IPS-18a (cell line): ENCODE data around the gene DMD.

ENCODE experiments used
- H3K27ac ChIP-seq: one replicate; pipeline ENCODE4 v1.5.1; 2013; ENCODE audit warnings: low read length
- H3K27me3 ChIP-seq: one replicate; pipeline ENCODE4 v1.6.1; 2013; ENCODE audit warnings: mild to moderate bottlenecking, low read length; ENCODE audit not compliant: control insufficient read depth, insufficient read depth
- H3K36me3 ChIP-seq: one replicate; pipeline ENCODE4 v1.6.1; 2013; ENCODE audit warnings: low read depth, low read length; ENCODE audit not compliant: control insufficient read depth
- H3K4me1 ChIP-seq: one replicate; pipeline ENCODE4 v1.6.1; 2013; ENCODE audit warnings: low read depth, low read length; ENCODE audit not compliant: control insufficient read depth
- H3K4me3 ChIP-seq: one replicate; pipeline ENCODE4 v1.5.1; 2013; ENCODE audit warnings: low read length
- H3K9ac ChIP-seq: one replicate; pipeline ENCODE4 v1.6.1; 2013; ENCODE audit warnings: mild to moderate bottlenecking, low read length, moderate library complexity
- H3K9me3 ChIP-seq: one replicate; pipeline ENCODE4 v1.6.1; 2013; ENCODE audit warnings: low read depth, low read length; ENCODE audit not compliant: control insufficient read depth

DMD gene

DNA sequence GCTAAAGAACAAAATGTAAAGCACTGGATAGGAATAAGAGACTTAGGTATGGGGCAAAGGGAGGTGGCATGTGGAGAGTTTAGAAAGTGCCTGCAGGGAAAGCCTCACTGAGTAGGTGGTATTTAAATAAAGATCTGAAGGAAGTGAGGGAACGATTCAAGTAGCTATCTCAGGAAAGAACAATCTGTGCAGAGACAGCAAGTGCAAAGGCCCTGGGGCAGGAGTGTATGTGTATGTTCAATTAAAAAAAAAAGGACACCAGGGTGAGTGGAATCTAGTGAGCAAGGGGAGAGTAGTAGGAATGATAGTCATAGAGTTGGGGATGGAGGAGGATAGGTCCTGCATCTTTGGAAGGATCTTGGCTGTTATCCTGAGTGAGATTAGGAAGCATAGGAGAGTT lies 1359.6 kb downstream of the DMD start:
- H3K4me1 ChIP-seq: no peaks in the 10 kb centered on the region
- H3K4me3 ChIP-seq: no peak overlapping the region
- no peak overlapping the region for H3K27ac ChIP-seq
- no peaks in the 10 kb centered on the region for H3K27me3 ChIP-seq
- H3K36me3 ChIP-seq: no peaks in the 10 kb centered on the region
- H3K9ac ChIP-seq: no peak overlapping the region
- H3K9me3 ChIP-seq: peaks cover 28% of the 10 kb centered on the region

DNA sequence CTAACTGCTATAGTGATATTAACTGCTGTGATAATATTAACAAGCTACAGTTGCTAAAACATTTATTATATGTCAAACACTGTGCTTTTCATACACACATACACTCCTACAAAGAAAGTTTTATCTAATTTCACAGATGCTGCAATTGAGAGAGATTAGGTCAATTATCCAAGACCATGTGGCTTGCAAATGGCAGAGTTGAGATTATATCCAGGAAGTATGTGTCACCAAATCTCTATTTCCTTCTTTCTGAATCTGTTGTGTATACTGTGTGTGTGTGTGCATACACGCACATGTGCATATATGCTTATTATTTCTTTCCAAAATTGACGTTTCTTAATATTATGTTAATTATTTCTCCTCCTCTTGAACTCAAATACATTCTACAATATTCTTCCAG lies 1363.6 kb downstream of the DMD start:
- Histone ChIP-seq H3K9me3 (peaks cover 14% of the 10 kb centered on the region), H3K27me3 (no peaks in the 10 kb centered on the region), H3K27ac (no peak overlapping the region), H3K36me3 (no peaks in the 10 kb centered on the region), H3K4me1 (no peaks in the 10 kb centered on the region), H3K9ac (no peak overlapping the region), H3K4me3 (no peak overlapping the region)

DNA sequence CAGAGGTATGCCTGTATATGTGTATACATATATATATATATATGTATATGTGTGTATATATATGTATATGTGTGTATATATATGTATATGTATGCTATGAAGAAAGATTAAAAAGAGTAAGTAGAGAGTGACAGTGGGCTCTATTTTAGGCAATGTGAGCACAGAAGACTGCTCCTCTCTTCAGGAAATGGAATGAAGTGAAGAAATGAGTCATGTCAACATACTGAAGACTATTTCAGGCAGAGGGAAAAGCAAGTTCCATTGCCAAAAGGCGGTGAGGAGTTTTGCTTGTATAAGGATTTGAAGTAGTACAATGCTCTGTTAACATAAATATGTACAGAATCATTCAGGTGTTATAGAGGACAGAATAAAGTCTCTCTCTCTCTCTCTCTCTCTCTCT lies 1366.3 kb downstream of the DMD start:
- Histone ChIP-seq H3K4me1 (no peaks in the 10 kb centered on the region), H3K9me3 (peaks cover 9% of the 10 kb centered on the region), H3K4me3 (no peak overlapping the region), H3K27ac (no peak overlapping the region), H3K36me3 (no peaks in the 10 kb centered on the region), H3K27me3 (no peaks in the 10 kb centered on the region), H3K9ac (no peak overlapping the region)

DNA sequence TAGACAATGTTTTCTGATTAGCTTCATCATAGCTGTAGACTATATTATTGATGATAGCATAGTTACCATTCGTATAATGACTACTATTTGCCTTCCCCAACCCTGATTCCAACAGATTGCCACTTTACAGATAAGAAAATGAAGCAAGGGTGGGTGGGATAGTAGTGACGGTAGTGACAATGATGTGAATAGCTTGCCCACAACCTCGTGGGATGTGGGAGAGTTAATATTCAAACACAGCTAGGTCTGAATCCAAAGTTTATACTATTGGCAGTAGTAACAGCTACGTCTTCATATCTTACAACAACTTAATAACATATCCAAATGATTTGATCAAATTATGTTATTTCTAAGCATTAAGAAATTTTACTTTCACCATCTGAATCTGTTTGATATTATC lies 1372.7 kb downstream of the DMD start:
- peaks cover 22% of the 10 kb centered on the region for H3K9me3 ChIP-seq
- no peak overlapping the region for H3K4me3 ChIP-seq
- no peak overlapping the region for H3K9ac ChIP-seq
- H3K36me3 ChIP-seq: no peaks in the 10 kb centered on the region
- no peaks in the 10 kb centered on the region for H3K4me1 ChIP-seq
- H3K27me3 ChIP-seq: no peaks in the 10 kb centered on the region
- no peak overlapping the region for H3K27ac ChIP-seq

DNA sequence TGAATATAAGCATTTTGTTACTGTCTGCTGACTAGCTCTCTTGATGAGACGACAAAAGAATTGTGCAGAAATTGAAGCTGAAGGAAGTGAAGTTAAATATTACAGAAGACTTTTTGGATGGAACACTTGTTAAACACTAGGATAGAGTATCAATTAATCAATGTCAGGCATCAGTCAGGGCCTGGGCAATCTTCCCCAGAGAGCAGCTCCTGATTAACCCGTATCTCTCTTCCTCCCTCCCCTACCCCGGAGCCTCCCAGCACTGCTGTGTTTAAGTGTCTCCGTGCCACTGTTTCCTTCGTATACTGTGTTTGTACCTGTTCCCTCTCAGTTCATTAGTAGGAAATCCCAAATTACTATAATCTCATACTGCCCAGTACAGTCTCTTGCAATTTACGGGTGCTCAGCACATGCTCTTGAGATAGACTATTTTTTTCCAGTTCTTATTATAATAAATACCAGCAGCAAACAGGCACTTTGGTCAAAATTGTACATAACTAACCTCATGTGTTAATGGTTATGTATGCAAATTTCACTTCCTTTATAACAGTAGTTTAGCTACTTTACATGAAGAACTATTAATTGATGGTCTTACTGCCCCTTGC lies 1373.8 kb downstream of the DMD start:
- no peak overlapping the region for H3K9ac ChIP-seq
- H3K36me3 ChIP-seq: no peaks in the 10 kb centered on the region
- H3K27me3 ChIP-seq: no peaks in the 10 kb centered on the region
- H3K4me3 ChIP-seq: no peak overlapping the region
- peaks cover 20% of the 10 kb centered on the region for H3K9me3 ChIP-seq
- H3K4me1 ChIP-seq: no peaks in the 10 kb centered on the region
- no peak overlapping the region for H3K27ac ChIP-seq

DNA sequence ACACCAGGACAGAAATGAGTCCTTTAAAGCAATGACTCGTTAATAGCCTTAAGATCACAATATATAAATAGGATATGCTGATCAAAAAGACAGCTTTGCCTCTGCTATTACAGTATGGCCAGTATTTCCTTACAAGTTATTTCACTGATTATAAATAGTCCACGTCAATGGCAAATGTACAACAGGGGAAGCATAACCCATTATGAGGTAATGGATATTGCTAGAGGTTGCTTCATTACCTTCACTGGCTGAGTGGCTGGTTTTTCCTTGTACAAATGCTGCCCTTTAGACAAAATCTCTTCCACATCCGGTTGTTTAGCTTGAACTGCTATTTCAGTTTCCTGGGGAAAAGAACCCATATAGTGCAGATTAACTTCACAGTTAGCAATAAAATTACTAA lies 1374.9 kb downstream of the DMD start:
- Histone ChIP-seq H3K4me1 (no peaks in the 10 kb centered on the region), H3K4me3 (no peak overlapping the region), H3K36me3 (no peaks in the 10 kb centered on the region), H3K27ac (no peak overlapping the region), H3K9me3 (peaks cover 22% of the 10 kb centered on the region), H3K27me3 (no peaks in the 10 kb centered on the region), H3K9ac (no peak overlapping the region)

DNA sequence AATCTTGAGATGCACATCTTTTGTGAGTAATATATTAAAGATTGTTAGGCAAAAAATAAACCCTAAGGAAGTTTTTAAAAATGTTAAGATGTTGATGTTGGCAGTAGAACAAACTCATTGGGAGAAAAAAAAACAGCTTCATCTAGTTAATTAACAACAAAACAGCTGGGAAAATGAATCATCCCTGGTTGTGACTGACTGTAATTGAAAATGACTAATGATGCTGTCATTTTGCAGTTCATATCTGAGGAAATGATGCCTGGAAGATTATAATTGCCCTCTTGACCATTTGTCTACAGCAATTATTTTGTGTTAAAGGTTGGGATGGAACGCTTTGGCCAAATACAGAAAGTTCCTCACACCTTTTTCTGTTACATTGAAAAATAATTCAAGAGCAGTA lies 1379.1 kb downstream of the DMD start:
- H3K36me3 ChIP-seq: no peaks in the 10 kb centered on the region
- H3K9ac ChIP-seq: no peak overlapping the region
- no peak overlapping the region for H3K27ac ChIP-seq
- H3K4me3 ChIP-seq: no peak overlapping the region
- H3K9me3 ChIP-seq: peaks cover 25% of the 10 kb centered on the region
- no peaks in the 10 kb centered on the region for H3K27me3 ChIP-seq
- H3K4me1 ChIP-seq: no peaks in the 10 kb centered on the region

DNA sequence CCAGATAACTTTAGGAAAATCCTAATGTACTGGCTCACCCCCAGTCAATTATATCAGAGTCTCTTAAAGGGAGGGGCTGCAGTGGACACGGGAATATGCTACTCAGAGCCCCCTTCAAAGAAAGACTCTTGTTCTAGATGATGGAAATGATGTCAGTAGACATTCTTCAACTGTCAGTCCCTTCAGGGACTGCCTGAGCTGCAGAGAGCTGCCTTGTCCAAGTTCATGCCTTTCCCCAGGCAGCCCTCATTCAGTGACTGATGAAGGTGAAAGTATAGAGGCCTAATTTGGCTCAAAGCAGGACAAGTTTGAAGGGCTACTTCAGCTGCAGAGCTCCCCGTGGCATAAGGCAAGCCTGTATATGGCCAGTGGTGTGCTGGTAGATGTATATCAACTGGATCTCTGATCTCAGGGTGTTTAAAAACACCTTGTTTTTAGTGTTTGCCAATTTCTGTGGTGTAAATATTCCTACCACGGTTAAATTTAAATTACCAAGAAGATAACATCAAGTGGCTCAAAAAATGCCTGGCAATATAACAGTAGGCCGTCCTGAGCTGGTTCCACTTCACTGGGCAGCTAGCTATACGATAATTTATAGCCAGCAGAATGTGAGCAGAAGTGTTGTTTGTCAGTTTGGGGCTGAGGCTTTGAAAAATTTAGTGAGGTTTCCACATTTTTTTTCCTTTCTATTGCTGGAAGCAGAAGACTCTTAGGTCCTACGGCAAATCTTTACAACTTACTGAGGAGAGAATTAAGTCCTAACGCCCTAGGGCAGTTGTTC lies 1390.7 kb downstream of the DMD start:
- no peaks in the 10 kb centered on the region for H3K4me1 ChIP-seq
- no peaks in the 10 kb centered on the region for H3K36me3 ChIP-seq
- no peaks in the 10 kb centered on the region for H3K27me3 ChIP-seq
- peaks cover 13% of the 10 kb centered on the region for H3K9me3 ChIP-seq
- H3K9ac ChIP-seq: no peak overlapping the region
- H3K27ac ChIP-seq: no peak overlapping the region
- no peak overlapping the region for H3K4me3 ChIP-seq

DNA sequence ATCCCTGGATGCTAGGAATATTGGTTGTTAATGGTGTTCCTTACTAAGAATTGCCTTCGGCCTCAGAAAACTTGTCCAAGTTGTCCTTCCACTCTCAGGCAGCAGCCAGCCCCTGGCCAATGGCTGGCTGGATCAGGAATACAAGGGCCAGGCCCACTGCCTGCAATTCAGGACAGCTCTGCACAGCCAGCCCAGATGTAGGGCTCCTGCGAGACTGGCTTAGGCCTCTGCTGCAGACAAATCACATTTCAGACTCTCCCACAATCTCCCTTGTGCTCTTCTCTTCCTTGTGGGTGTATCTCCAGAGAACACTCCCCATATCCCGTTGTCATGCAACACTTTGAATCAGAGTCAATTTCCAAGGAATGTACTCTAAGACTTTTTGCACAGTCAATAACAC lies 1391.9 kb downstream of the DMD start:
- H3K27me3 ChIP-seq: no peaks in the 10 kb centered on the region
- no peaks in the 10 kb centered on the region for H3K4me1 ChIP-seq
- H3K9me3 ChIP-seq: peaks cover 13% of the 10 kb centered on the region
- H3K27ac ChIP-seq: no peak overlapping the region
- H3K36me3 ChIP-seq: no peaks in the 10 kb centered on the region
- H3K9ac ChIP-seq: no peak overlapping the region
- no peak overlapping the region for H3K4me3 ChIP-seq

DNA sequence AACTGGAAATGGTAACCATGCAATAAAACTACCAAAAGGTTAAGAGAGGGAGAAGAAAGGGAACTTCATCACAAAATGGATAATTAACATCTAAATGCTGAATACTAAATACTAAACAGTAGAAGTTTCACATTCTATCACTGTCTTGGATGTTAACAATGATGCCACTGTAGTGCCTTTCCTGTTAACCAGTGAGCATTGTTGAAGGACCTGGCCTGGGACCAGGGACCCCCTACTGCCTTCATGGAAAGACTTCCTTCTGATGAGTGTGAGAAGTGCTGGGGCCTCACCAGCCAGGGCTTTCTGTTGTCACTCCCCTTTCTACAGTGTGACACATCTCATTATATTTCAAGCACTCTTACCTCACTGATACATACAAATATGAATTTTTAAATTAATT lies 1400.2 kb downstream of the DMD start:
- Histone ChIP-seq H3K27me3 (no peaks in the 10 kb centered on the region), H3K27ac (no peak overlapping the region), H3K9me3 (peaks cover 24% of the 10 kb centered on the region), H3K9ac (no peak overlapping the region), H3K36me3 (no peaks in the 10 kb centered on the region), H3K4me1 (no peaks in the 10 kb centered on the region), H3K4me3 (no peak overlapping the region)

DNA sequence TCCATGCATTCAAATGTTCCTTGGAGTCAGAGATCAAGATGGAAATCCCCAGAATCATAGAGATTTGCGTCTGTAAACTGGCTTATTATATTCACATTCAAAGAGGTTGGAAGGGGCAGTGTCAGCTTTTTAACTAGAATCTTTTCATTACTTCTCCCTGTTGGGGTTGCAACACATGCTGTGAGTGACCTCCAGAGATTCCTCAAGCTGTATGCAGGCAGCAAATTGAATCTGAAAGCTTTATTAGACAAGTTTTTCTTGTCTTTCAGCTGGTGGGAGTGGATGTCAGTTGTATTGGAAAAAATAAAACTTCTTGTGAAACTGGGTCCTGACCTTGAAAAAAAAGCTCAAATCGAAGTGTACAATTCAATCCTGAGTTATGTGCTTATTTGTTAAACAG lies 1403.0 kb downstream of the DMD start:
- Histone ChIP-seq H3K36me3 (no peaks in the 10 kb centered on the region), H3K4me1 (no peaks in the 10 kb centered on the region), H3K9ac (no peak overlapping the region), H3K27me3 (no peaks in the 10 kb centered on the region), H3K27ac (no peak overlapping the region), H3K4me3 (no peak overlapping the region), H3K9me3 (peaks cover 27% of the 10 kb centered on the region)

DNA sequence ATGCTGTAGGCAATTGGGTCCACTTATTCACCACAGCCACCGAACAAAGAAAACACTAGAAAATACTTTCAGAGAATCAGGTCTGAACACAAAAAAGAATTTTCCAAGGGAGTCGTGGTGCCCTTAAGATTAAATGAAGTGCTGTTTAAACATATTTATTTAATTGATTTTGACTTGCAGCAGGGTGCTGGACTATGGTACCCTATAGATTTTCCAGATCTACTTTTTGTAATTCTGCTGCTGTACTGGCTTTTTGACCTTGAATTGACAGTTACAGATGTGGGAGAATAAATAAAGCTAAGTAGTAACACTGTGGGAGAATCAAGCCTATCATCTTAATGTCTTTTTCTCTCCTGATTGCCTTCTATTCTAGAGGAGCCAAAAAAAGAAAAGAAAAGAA lies 1404.2 kb downstream of the DMD start:
- Histone ChIP-seq H3K4me3 (no peak overlapping the region), H3K9me3 (peaks cover 29% of the 10 kb centered on the region), H3K36me3 (no peaks in the 10 kb centered on the region), H3K27me3 (no peaks in the 10 kb centered on the region), H3K27ac (no peak overlapping the region), H3K4me1 (no peaks in the 10 kb centered on the region), H3K9ac (no peak overlapping the region)
